NCI-H2227 (cell line): ENCODE results near the gene TBC1D19.
"Not testable (repeated sequence)": the region's sequence is repeated elsewhere in the genome, so short reads cannot be mapped to it uniquely, and the experiment has no call there.

Experiments used
- DNase-seq: peaks from one replicate; lab custom pipeline; 2025; ENCODE audit not compliant: unreplicated experiment; lab: John Stamatoyannopoulos, UW

TBC1D19 gene

GRCh38 chr4:26679040-26679695, 95.3 kb downstream of the TBC1D19 start:
- not testable (repeated sequence) for DNase-seq

- DNase-seq: no peak
Observed at GRCh38 chr4:26682436-26682835, 98.6 kb downstream of the TBC1D19 start.

DNA sequence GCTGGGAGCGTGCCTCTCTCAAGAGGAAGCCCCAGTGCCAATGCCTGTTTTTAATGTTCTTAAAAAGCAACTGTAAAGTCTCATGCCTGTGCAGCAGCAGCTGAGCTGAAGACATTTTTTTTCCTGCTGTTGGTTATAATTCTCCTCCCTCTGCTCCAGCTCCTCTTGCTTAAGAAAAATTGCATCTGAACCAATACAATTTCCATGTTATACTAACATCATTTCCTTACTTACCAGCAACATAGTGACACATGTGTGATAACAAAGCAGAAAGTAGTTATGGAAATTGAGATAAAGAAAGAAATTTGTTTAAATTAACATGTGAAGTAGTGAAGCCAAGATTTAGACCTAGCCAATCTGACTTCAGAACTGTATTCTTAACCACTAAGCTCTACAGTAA, 101.4 kb downstream of the TBC1D19 start:
- DNase-seq: no peak

- DNase-seq: no peak
Observed at GRCh38 chr4:26687728-26688127, 103.8 kb downstream of the TBC1D19 start.

- DNase-seq: no peak
Observed at GRCh38 chr4:26690506-26690905, 106.6 kb downstream of the TBC1D19 start.

DNA sequence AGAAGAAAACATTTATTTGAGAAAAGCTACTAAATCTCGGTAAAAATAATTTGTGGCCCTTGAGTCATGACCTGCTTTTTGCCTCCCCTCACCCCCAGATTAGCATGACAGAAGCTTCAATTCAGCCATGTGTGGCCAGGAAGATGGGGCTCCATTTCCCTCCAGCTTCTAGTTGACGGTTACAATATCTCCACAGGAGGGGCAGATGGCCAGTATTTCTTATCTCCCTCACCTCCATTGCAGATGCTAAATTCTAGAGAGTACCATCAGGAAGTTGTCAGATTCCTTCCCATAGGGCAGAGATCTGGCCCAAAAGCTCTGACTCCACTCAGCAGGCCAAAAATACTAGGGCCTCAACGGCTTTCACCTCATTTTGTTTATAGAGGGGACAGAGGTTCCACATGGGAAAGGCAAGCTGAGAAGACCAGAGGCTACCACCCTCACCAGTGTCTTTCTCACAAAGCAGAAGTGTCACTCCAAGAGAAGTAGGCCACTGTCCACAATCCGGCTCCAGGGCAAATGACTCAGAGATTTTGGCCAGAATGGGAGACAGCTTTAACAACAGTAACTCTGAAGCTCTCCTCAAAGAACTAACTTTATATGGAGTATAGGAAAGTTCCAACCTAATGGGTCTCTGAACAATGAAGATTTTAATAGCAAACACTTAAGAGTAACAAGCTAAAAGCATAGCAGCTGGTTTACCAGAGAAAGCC, 108.3 kb downstream of the TBC1D19 start:
- DNase-seq: no peak

DNA sequence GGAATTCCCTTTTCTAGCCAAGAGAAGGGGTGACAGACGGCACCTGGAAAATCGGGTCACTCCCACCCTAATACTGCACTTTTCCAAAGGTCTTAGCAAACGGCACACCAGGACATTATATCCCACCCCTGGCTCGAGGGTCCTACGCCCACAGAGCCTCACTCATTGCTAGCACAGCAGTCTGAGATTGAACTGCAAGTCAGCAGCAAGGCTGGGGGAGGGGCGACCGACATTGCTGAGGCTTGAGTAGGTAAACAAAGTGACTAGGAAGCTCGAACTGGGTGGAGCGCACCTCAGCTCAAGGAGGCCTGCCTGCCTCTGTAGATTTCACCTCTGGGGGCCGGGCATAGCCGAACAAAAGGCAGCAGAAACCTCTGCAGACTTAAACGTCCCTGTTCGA, 110.2 kb downstream of the TBC1D19 start:
- DNase-seq: not testable (repeated sequence)

DNA sequence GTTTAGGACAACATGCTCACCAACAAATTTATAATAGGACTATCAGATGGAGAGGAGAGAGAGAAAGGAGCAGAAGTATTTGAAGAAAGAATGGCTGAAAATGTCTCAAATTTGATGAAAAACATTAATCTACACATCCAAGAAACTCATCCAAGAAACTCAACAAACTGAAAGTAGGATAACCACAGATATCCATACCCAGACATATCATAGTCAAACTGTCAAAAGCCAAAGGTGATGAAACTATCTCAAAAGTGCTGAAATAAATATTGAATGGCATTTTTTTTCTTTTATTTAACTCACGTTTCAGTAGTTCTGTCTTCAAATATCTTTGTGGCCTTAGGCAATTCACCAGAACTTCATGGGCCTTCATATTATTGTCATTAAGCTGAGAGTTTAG, 116.2 kb downstream of the TBC1D19 start:
- no peak for DNase-seq

DNA sequence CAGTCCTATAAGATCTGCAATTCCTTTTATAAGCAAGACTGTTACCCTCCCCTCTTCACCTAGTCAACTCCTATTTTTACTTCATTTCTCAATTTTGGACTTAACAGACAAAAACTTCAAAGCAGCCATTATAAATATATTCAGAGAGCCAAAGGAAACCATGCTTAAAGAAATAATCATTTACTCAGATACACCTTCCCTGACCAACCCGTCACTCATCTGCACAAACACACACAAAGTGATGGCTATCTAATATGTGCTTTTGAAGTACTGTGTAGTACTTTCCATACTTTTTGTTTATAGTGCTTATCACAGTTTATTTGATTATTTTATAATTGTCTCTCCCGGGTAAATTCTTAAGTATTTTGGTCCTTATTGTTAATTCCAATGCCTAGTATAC, 117.2 kb downstream of the TBC1D19 start:
- DNase-seq: no peak

- no peak for DNase-seq
Observed at GRCh38 chr4:26701786-26702227, 117.9 kb downstream of the TBC1D19 start.

DNA sequence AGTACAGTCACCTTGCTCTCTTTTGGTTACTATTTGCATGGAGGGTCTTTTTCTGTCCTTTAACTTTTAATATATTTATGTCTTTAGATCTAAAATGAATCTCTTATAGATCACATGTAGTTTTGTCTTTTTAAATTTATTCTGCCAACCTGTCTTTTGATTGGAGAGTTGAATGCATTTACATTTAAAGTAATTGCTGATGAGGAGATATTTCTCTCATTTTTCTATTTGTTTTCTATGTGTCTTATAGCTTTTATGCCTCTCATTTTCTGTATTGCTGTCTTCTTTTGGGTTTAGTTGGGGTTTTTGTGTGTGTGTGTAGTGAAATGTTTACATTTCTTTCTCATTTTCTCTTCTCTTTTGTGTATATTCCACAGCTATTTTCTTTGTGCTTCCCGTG, 123.5 kb downstream of the TBC1D19 start:
- DNase-seq: no peak

DNA sequence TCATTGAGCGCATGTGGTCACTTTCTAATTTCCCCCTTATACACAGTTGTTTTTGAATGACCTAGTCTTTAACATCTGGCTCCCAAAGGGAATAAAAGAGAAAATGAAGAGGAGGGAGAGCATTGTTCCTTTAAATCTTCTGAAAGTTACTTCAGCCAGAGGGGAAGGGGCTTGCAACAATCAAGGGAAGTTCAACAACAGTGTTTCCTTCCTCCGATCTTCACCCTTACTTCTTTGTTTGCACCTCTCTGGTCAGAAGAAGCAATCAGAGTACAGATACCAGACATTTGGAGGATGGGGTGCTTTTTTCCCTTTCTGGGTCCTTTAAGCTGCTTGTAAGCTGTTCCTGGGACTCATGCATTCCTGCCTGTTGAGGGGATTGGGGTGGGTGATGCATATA, 125.4 kb downstream of the TBC1D19 start:
- DNase-seq: no peak

DNA sequence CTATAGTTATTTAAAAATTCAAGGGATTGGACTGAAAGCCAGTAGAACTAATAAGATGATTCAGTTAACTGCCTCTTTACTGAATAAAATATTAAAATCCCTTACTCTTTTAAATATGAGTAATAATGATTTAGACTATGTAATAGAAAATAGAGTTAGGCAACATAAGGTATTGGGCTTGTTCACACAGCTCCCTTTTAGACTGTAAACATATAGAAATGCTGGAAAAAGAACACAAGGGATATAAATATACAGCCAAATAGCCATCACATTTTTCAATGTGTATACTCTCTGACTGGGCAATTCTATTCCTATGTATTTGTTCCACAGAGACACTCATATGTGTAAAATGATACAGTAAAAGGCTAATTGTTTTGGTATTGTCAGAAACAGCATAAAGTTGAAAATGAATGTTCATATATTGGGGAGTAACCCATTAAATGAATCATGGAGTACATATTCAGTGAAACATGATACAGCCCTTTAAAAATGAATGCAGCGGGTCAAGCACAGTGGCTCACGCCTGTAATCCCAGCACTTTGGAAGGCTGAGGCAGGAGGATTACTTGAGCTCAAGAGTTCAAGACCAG, 129.8 kb downstream of the TBC1D19 start:
- no peak for DNase-seq

GRCh38 chr4:26715636-26716242, 131.9 kb downstream of the TBC1D19 start:
- no peak for DNase-seq

DNA sequence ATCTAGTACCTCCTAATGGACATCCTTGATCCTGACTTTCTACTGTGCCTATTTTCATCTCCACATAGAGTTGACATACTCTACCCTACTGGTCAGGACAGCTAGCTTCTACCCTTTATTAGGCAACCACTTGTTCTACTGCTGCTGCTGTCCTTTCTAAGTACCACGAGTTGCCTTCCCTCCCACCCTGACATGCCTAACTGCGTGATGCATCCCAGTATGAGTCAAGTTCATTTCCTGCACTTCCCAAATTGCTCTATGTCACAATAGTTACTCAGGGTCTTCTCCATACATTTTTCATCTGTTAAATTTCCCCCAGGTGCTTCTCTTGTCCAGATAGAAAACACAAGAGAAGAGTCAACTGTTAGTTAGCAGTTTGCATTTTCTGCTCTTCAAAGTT, 133.4 kb downstream of the TBC1D19 start:
- DNase-seq: no peak

DNA sequence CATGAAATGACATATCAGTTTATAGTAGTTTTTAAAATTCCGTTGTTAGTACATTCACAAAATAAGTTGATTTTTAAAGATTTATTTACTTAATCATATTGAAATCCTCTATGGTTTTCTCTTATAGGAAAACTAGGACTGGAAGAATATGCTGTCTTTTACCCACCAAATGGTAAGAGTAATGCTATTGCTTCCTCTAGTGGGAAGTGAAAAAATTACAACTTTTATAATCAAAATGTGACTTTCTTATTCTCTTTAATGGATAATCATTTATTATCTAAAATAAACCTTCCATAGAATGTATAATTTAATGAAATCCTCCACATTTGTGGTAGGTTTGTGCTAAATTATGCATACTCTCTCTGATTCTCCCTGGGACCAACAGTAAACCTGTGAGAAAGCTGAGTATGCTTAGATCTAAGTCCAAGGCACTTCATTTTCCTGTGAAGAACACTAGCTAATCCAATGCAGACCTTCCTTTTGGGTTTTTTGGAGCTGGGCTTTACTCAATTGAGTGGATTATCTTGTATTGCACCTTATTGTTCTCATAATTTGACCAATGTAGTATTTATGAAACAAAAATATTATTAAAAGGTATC, 136.2 kb downstream of the TBC1D19 start:
- no peak for DNase-seq

DNA sequence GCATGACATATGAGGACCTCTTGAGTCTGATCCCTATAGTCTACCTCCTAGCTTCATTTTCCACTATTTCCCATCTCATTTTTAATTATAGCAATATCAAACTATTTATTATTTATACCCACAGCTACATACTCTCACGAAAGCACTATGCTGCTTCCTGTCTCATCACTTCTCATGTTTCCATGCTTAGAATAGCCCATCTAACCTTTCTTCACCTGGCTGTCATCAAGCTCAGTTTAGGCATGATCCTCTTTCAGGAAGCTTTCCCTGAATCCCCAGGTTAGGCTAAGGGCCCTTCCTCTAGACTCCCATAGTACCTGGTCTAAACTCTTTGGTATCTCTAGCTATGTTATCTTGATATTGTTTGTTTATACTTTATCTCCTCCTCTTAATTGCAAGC, 137.8 kb downstream of the TBC1D19 start:
- DNase-seq: no peak

DNA sequence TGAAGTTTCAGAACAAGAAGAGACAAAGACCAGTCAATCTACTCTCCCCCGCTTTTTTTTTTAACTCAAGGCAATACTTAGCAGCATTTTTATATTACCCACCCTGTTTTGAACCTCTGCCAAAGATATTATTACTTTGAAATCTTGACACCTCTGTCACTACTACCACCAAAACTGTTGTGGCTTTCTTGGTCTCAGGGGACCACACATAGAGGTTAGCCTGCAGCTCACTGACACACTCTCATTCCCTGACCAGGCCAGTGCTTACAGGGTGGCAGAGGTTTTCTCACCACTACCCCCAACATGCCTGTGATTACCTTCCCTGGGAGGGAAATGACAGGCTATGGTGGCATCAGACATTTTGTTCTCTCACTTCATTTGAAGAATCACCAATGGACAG, 139.3 kb downstream of the TBC1D19 start:
- DNase-seq: no peak

- no peak for DNase-seq
Observed at GRCh38 chr4:26724534-26724933, 140.7 kb downstream of the TBC1D19 start.

DNA sequence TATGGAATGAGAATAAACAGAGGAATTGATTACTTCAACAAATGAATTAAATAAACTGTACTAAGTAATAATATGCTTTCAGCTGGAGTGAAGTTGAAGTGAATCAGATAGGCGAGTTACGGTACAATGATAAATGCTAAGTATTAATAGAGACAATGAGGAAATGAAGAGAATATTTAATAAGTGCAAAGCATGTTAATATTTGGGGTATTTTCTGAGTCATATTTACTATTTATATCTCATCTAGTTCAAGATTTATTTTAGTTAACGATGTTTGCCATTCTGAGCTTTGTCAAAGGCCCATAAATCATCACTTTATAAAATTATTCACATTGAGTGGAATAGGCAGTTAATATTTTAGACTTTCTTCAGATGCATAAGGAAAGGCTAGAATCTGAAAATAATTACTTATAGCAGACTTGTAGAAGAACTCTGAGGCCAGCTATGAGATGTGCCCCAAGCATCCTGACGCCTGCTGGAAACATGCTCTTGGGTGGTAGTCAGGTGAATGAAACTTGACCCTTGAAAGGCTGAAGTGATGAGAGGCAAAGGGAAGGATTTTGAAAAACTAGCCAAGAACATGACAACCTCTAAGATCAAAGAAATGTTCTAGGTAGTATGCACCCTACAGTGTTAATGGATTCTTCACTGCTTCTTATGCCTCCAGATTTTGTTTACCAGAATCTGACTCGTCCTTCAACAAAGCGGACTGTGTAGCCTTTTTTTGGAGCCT, 142.9 kb downstream of the TBC1D19 start:
- no peak for DNase-seq

DNA sequence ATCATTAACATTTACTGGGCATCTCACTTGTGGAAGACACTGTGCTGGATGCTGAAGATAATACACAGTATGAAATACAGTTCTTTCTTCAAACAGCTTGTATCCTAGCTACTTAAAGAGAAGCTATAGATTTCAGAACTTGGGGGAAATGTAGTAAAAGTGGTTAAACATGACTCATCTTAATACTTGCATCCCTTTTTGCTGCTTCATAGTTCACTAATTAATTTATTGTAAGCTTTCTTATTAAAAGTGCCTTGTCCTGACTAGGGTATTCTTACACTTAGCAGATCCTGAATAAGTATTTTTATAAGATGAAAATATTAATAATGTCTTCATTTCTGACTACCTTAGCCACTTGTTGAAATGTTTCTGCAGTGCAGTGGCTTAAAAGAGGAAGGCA, 144.0 kb downstream of the TBC1D19 start:
- no peak for DNase-seq
